Uterus (tissue), 2 donors: ENCODE data around the gene TRUB1.

ENCODE experiments used
- CTCF ChIP-seq, 4 experiments: fragments of 200-600 bp in 2 of 4; fragments of 450-650 bp in 2 of 4; sonication (generic) in 2 of 4; IDR thresholded peaks; one replicate each; pipeline ENCODE4 v1.5.1; 2016 to 2019; ENCODE audit warnings: antibody characterized with exemption in 4 of 4, mild to moderate bottlenecking in 2 of 4, moderate library complexity in 1 of 4
- POLR2A ChIP-seq, 2 donors: fragments of 450-650 bp; IDR thresholded peaks; one replicate each; pipeline ENCODE4 v1.6.1; 2016; ENCODE audit warnings: antibody characterized with exemption in 2 of 2, mild to moderate bottlenecking in 1 of 2, moderate library complexity in 1 of 2

DNA sequence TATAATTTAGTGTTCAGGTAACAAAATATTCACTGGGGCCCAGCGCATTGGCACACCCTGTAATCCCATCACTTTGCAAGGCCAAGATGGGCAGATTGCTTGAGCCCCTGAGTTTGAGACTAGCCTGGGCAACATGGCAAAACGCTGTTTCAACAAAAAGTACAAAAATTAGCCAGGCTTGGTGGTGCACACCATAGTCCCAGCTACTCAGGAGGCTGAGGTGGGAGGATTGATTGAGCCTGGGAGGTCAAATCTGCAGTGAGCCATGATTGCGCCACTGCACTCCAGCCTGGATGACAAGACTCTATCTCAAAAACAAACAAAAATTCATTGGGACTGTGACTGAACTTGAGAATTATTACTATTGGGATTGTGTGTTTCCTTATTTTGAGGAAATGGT lies 40.4 kb upstream of the TRUB1 start:
- no peak for TF ChIP-seq CTCF (IDR thresholded peaks at IDR 0.05)
- TF ChIP-seq POLR2A (IDR thresholded peaks at IDR 0.05) = no peak
